Liver (tissue), 3 donors: ENCODE results near the gene HOXB5.

ENCODE experiments used
- EGR1 ChIP-seq, 2 donors: IDR thresholded peaks; 2 replicates each; pipeline ENCODE4 v1.6.1; 2016 to 2018; ENCODE audit warnings: antibody characterized with exemption in 2 of 2, low read depth in 2 of 2
- FOXA1 ChIP-seq: IDR thresholded peaks from 2 replicates; pipeline ENCODE4 v1.6.1; 2016; ENCODE audit warnings: antibody characterized with exemption
- GABPA ChIP-seq, 2 donors: IDR thresholded peaks in 1 of 2; conservative IDR thresholded peaks in 1 of 2; 2 replicates each; pipeline ENCODE4 v1.6.1; 2016; ENCODE audit warnings: antibody characterized with exemption in 2 of 2, mild to moderate bottlenecking in 1 of 2, moderate library complexity in 1 of 2
- HNF4G ChIP-seq: IDR thresholded peaks from 2 replicates; pipeline ENCODE4 v1.6.1; 2016; ENCODE audit warnings: antibody characterized with exemption
- JUND ChIP-seq, 2 donors: IDR thresholded peaks; 2 replicates each; pipeline ENCODE4 v1.6.1; 2016; ENCODE audit warnings: antibody characterized with exemption in 2 of 2
- MAX ChIP-seq: IDR thresholded peaks from 2 replicates; pipeline ENCODE4 v1.6.1; 2016; ENCODE audit warnings: antibody characterized with exemption
- RAD21 ChIP-seq, 2 donors: IDR thresholded peaks; 2 replicates each; pipeline ENCODE4 v1.6.1; 2016; ENCODE audit warnings: antibody characterized with exemption in 2 of 2, mild to moderate bottlenecking in 2 of 2
- REST ChIP-seq: IDR thresholded peaks from 2 replicates; pipeline ENCODE4 v1.6.1; 2016; ENCODE audit warnings: antibody characterized with exemption, mild to moderate bottlenecking
- RXRA ChIP-seq, 2 donors: IDR thresholded peaks; 2 replicates each; pipeline ENCODE4 v1.6.1; 2017 to 2018; ENCODE audit warnings: antibody characterized with exemption in 2 of 2, mild to moderate bottlenecking in 1 of 2
- SP1 ChIP-seq: IDR thresholded peaks from 2 replicates; pipeline ENCODE4 v1.6.1; 2018; ENCODE audit warnings: antibody characterized with exemption, mild to moderate bottlenecking
- TAF1 ChIP-seq: conservative IDR thresholded peaks from 2 replicates; pipeline ENCODE4 v1.6.1; 2016; ENCODE audit warnings: antibody characterized with exemption, mild to moderate bottlenecking
- YY1 ChIP-seq: IDR thresholded peaks from 2 replicates; pipeline ENCODE4 v1.6.1; 2016; ENCODE audit warnings: antibody characterized with exemption, mild to moderate bottlenecking
- TF ChIP-seq, protein P1 (sequence below): fragments of 150-350 bp; IDR thresholded peaks from 2 replicates; pipeline ENCODE4 v1.5.1; 2017; ENCODE audit warnings: improper control_type of control experiment, low read depth, low read length; ENCODE audit not compliant: missing input control
- donor health status: healthy.
- donor health status: healthy.

DNA sequence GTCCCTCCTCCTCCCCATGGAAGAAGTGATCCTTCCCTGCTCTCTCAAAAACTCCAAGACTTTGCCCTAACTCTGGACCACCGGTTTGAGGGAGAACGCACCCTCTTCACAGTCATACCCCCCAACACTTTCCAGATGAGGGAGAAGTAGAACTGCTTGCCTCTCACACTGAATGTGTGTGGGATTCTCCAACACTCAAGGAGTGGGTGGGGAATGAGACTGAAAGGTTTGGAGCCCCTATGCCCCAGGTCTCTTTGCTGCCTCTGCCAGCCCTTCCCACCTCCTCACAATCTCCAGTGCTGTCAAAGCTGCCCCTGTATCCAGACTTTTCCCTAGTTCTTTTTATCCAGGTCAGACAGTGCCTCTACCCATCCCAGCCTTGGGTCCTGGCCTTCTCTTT is 26.9 kb downstream of the HOXB5 start:
- TF ChIP-seq HNF4G (no peak), EGR1 (IDR thresholded peaks at IDR 0.05; ENCODE audit: low read depth in 2 of 2) (no peak), RAD21 (IDR thresholded peaks at IDR 0.05) (no peak), SP1 (no peak), REST (no peak), YY1 (no peak), FOXA1 (no peak), GABPA (IDR thresholded peaks at IDR 0.05 in 1 of 2, conservative IDR thresholded peaks at IDR 0.05 in 1 of 2) (no peak), TAF1 (no peak), RXRA (IDR thresholded peaks at IDR 0.05) (no peak), JUND (IDR thresholded peaks at IDR 0.05) (no peak), MAX (no peak)
- TF ChIP-seq, protein P1, sequence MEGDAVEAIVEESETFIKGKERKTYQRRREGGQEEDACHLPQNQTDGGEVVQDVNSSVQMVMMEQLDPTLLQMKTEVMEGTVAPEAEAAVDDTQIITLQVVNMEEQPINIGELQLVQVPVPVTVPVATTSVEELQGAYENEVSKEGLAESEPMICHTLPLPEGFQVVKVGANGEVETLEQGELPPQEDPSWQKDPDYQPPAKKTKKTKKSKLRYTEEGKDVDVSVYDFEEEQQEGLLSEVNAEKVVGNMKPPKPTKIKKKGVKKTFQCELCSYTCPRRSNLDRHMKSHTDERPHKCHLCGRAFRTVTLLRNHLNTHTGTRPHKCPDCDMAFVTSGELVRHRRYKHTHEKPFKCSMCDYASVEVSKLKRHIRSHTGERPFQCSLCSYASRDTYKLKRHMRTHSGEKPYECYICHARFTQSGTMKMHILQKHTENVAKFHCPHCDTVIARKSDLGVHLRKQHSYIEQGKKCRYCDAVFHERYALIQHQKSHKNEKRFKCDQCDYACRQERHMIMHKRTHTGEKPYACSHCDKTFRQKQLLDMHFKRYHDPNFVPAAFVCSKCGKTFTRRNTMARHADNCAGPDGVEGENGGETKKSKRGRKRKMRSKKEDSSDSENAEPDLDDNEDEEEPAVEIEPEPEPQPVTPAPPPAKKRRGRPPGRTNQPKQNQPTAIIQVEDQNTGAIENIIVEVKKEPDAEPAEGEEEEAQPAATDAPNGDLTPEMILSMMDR = no peak
